ENCODE measurements around the gene WFDC13.
"Not testable (repeated sequence)": the region's sequence is repeated elsewhere in the genome, so short reads cannot be mapped to it uniquely, and the experiment has no call there.

DNA sequence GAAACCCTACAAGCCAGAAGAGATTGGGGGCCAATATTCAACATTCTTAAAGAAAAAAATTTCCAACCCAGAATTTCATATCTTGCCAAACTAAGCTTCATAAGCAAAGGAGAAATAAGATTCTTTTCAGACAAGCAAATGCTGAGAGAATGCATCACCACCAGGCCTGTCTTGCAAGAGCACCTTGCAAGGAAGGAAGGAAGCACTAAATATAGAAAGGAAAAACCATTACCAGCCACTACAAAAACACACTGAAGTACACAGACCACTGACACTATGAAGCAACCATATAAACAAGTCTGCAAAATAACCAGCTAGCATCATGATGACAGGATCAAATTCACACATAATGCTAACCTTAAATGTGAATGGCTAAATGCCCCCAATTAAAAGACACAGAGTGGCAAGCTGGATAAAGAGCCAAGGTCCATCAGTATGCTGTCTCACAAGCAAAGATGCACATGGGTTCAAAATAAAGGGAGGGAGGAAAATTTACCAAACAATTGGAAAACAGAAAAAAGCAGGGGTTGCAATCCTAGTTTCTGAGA is 14.4 kb downstream of the WFDC13 start:
- TF ChIP-seq MXI1 (conservative IDR thresholded peaks at IDR 0.05; ENCODE audit: poor library complexity, severe bottlenecking); TAF1 (IDR thresholded peaks at IDR 0.05; ENCODE audit: low read depth); POLR2AphosphoS5 (IDR thresholded peaks at IDR 0.05); EP300 (conservative IDR thresholded peaks at IDR 0.05; ENCODE audit: poor library complexity, severe bottlenecking); EZH2 (IDR thresholded peaks at IDR 0.05; ENCODE audit: borderline replicate concordance, insufficient read depth, low read length, poor library complexity, severe bottlenecking); RAD21 (conservative IDR thresholded peaks at IDR 0.05); SMC3 (conservative IDR thresholded peaks at IDR 0.05; ENCODE audit: poor library complexity): not testable (repeated sequence)
- TF ChIP-seq, protein P1, sequence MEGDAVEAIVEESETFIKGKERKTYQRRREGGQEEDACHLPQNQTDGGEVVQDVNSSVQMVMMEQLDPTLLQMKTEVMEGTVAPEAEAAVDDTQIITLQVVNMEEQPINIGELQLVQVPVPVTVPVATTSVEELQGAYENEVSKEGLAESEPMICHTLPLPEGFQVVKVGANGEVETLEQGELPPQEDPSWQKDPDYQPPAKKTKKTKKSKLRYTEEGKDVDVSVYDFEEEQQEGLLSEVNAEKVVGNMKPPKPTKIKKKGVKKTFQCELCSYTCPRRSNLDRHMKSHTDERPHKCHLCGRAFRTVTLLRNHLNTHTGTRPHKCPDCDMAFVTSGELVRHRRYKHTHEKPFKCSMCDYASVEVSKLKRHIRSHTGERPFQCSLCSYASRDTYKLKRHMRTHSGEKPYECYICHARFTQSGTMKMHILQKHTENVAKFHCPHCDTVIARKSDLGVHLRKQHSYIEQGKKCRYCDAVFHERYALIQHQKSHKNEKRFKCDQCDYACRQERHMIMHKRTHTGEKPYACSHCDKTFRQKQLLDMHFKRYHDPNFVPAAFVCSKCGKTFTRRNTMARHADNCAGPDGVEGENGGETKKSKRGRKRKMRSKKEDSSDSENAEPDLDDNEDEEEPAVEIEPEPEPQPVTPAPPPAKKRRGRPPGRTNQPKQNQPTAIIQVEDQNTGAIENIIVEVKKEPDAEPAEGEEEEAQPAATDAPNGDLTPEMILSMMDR (IDR thresholded peaks at IDR 0.05; ENCODE audit: poor library complexity, severe bottlenecking) = not testable (repeated sequence)
- TF ChIP-seq, protein P2, sequence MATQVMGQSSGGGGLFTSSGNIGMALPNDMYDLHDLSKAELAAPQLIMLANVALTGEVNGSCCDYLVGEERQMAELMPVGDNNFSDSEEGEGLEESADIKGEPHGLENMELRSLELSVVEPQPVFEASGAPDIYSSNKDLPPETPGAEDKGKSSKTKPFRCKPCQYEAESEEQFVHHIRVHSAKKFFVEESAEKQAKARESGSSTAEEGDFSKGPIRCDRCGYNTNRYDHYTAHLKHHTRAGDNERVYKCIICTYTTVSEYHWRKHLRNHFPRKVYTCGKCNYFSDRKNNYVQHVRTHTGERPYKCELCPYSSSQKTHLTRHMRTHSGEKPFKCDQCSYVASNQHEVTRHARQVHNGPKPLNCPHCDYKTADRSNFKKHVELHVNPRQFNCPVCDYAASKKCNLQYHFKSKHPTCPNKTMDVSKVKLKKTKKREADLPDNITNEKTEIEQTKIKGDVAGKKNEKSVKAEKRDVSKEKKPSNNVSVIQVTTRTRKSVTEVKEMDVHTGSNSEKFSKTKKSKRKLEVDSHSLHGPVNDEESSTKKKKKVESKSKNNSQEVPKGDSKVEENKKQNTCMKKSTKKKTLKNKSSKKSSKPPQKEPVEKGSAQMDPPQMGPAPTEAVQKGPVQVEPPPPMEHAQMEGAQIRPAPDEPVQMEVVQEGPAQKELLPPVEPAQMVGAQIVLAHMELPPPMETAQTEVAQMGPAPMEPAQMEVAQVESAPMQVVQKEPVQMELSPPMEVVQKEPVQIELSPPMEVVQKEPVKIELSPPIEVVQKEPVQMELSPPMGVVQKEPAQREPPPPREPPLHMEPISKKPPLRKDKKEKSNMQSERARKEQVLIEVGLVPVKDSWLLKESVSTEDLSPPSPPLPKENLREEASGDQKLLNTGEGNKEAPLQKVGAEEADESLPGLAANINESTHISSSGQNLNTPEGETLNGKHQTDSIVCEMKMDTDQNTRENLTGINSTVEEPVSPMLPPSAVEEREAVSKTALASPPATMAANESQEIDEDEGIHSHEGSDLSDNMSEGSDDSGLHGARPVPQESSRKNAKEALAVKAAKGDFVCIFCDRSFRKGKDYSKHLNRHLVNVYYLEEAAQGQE (IDR thresholded peaks at IDR 0.05; ENCODE audit: borderline replicate concordance) = not testable (repeated sequence)

Data from neural cell (in vitro differentiated cells).